ENCODE results near the gene PLCB3. TPM values are rescaled to one million over a fixed set of nuclear protein-coding genes. Genes with fewer than 3 reads are reported as not detected.

The PLCB3 gene
- total RNA-seq, 2 experiments from 2014 or later = 4.4 to 4.7 TPM

DNA sequence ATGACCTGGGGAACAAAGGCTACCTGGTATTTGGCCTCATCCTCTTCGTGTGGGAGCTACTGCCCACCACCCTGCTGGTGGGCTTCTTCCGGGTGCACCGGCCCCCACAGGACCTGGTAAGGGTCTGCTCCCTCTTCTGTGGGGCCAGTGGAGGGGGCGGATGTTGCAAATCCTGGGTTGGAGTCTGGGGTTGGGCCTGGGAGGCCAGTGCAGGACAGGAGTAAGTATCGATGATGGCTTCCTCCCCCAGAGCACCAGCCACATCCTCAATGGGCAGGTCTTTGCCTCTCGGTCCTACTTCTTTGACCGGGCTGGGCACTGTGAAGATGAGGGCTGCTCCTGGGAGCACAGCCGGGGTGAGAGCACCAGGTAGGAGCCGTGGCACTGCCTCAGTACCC is 37.0 kb downstream of the PLCB3 start:
- DNase-seq = no peak
- peaks cover 15% of the 10 kb centered on the region for H3K4me1 Mint-ChIP-seq (ENCODE audit: low read depth)
- intact Hi-C loops (cut with micrococcal nuclease) = no loop called here
- no peak overlapping the region for H3K4me3 Mint-ChIP-seq
- no peaks in the 10 kb centered on the region for H3K36me3 Mint-ChIP-seq (ENCODE audit: low read depth)
- peaks cover 17% of the 10 kb centered on the region for H3K27me3 Mint-ChIP-seq (ENCODE audit: low read depth)
- no peak overlapping the region for H3K27ac Mint-ChIP-seq
- CTCF ChIA-PET = interaction anchor here (1.3 to 1.5 kb wide), 2 partner anchors 12 to 16 kb away, joined by 3 to 4 read pairs; partner anchors contain the start of gene CATSPERZ
- H3K9me3 Mint-ChIP-seq = no peaks in the 10 kb centered on the region

DNA sequence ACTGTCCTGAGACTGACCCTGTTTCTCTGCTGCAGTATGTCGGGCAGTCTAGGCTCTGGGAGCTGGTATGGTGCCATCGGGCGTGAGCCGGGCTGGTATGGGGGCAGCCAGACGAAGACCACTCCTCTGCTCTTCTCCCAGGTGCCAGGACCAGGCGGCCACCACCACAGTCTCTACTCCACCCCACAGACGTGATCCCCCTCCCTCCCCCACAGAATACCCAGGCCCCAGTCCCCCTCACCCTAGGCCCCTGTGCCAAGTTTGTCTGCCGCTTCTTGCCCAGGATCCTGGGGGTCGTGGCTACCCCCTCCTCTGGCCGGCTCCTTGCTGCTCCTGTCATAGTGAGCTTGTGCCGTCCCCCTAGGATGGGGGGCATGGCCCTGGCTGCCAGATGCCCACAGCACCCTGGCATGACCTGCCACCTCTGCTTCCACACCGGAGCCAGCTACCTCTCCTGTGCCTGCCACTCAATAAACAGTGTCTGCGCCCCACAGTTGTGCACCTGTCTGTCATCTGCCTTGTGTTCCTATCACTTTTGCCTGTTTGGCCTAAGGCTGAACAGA is 37.8 kb downstream of the PLCB3 start:
- intact Hi-C loops (cut with micrococcal nuclease) = no loop called here
- peaks cover 19% of the 10 kb centered on the region for H3K27me3 Mint-ChIP-seq (ENCODE audit: low read depth)
- H3K9me3 Mint-ChIP-seq = no peaks in the 10 kb centered on the region
- H3K27ac Mint-ChIP-seq = no peak overlapping the region
- peaks cover 12% of the 10 kb centered on the region for H3K4me1 Mint-ChIP-seq (ENCODE audit: low read depth)
- no peak for DNase-seq
- CTCF ChIA-PET = interaction anchor here (1.3 to 1.9 kb wide), 3 partner anchors 12 to 38 kb away, joined by 3 to 9 read pairs (median 4); no protein-coding TSS in a partner anchor
- no peaks in the 10 kb centered on the region for H3K36me3 Mint-ChIP-seq (ENCODE audit: low read depth)
- H3K4me3 Mint-ChIP-seq = no peak overlapping the region

DNA sequence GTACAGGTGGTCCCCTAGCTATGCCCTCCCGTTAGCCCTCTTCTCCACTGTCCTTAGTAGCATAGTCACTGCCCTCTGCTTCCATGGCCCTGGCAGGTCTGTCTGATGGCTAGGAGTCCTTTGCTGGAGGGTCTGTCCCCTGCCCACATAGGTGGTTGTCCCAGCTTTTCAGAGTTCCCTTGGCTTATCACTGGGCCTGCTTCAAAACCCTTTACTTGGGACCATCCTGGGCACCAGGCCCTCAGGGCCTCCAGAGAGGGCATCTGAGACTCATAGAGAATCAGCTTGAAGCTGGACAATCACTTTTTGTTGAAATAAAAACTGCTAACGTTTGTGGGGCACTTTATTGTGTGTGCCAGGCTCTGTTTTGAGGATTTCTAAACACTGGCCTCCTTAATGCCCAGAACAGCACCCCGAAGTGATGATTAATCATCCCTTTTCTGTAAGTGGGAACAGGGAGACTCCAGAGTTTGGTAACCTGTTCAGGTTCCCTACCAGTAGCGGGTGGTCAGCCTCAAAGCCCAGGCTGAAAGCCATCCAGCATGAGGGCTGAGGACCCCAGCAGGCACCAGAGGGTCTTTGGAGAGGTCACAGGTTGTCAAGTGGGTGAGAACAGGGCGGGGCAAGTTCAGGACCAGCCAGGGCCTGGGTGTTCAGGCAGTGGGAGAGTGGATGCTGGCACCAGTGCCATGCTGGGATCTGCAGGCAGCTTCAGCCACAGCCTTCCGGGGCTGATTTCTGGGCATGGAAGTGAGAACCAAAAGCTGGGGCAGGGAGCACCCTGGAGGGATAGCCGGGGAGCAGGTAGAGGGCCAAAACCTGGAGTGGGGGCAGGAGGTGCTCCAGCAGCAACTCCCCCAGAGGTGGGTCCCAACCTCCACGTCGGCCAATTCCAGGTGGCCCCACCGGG is 39.3 kb downstream of the PLCB3 start:
- H3K4me3 Mint-ChIP-seq = peak overlapping the region; percentile 47
- no peak for DNase-seq
- no peak overlapping the region for H3K27ac Mint-ChIP-seq
- CTCF ChIA-PET = interaction anchor here (1.3 to 1.9 kb wide), 3 partner anchors 11 to 40 kb away, joined by 3 to 9 read pairs (median 5); partner anchors contain the start of gene ESRRA
- peaks cover 12% of the 10 kb centered on the region for H3K4me1 Mint-ChIP-seq (ENCODE audit: low read depth)
- H3K36me3 Mint-ChIP-seq (ENCODE audit: low read depth) = no peaks in the 10 kb centered on the region
- peaks cover 30% of the 10 kb centered on the region for H3K27me3 Mint-ChIP-seq (ENCODE audit: low read depth)
- intact Hi-C loops (cut with micrococcal nuclease) = no loop called here
- no peaks in the 10 kb centered on the region for H3K9me3 Mint-ChIP-seq

DNA sequence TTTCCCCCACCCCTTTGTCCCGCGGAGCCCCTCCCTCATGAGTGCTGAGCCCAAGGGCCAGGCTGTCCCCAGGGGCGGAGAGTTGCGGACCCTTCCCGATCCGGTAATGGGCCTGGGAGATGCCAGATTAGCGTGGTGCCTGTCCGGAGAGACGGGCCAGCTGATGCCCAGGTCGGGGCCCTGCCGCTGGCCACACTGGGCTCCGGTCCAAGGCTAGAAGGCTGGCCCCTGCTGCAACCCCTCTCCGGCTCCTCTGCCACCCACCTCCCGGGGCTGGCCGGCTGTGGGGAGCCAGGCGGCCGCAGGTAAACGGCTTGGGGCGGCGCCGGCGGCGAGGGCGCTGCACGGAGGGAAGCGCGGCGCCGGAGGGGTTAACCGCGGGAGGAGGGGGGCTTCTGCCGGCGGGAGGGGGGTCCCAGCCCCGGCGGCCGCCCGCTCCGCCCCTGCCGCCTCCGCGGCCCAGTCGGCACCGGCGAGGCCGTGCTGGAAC is 40.0 kb downstream of the PLCB3 start, which contains the start of gene KCNK4:
Gene KCNK4, plus strand, starts transcription at position 41 of the 490 bp plus-strand sequence. CDS start 1,717 bp downstream, outside the sequence.
- Mint-ChIP-seq H3K27ac (no peak within 1 kb of the TSS), H3K4me3 (peak within 1 kb of the TSS; percentile 47), H3K27me3 (ENCODE audit: low read depth) (peaks cover 36% of the 10 kb centered on the region), H3K9me3 (no peaks in the 10 kb centered on the region), H3K4me1 (ENCODE audit: low read depth) (peaks cover 11% of the 10 kb centered on the region), H3K36me3 (ENCODE audit: low read depth) (no peaks in the 10 kb centered on the region)
- DNase-seq = no peak
- intact Hi-C loops (cut with micrococcal nuclease) = no loop called here
- CTCF ChIA-PET = interaction anchor here (1.9 kb wide), 1 partner anchor 13 kb away, joined by 5 read pairs; the partner anchor contains the start of gene ESRRA

DNA sequence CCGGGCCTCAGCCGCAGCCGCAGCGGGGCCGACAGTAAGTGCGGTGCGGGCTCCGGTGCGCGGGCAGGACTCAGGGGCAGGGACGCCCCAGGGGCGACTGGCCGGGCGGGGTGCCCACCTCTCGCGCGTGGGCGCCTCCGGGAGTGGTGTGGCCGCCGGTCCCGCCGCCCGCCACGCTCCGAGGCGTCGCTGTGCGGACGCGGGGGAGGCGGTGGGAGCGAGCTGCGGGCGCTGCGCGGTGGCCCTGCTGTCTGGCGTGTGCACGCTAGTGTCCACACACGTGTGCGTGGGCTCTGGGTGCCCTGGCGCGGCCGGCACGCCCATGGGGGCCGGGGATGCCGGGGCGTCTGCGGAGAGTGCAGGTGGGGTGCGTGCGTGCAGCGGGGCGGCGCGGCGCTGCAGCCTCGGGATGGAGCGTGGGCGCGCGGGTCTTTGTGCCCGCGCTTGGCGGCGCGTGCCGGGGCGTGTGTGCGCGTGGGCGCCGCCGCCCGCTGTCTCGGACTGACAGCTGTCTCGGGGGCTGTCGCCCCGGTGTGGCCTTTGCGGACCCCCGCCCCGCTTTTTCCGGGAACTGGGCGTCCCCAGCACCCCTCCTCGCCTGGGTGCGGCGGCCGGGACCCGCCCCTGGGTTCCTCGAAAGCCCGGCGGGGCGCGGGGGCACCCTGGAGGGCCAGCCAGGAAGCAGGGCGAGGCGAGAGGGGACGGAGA is 40.6 kb downstream of the PLCB3 start:
- Mint-ChIP-seq H3K27ac (no peak overlapping the region), H3K9me3 (no peaks in the 10 kb centered on the region), H3K27me3 (ENCODE audit: low read depth) (peaks cover 42% of the 10 kb centered on the region), H3K36me3 (ENCODE audit: low read depth) (no peaks in the 10 kb centered on the region), H3K4me1 (ENCODE audit: low read depth) (peaks cover 5% of the 10 kb centered on the region), H3K4me3 (no peak overlapping the region)
- no peak for DNase-seq
- intact Hi-C loops (cut with micrococcal nuclease) = no loop called here
- CTCF ChIA-PET = interaction anchor here (1.3 to 1.9 kb wide), 4 partner anchors 10 to 13 kb away, joined by 3 to 5 read pairs (median 4); partner anchors contain the start of gene ESRRA

DNA sequence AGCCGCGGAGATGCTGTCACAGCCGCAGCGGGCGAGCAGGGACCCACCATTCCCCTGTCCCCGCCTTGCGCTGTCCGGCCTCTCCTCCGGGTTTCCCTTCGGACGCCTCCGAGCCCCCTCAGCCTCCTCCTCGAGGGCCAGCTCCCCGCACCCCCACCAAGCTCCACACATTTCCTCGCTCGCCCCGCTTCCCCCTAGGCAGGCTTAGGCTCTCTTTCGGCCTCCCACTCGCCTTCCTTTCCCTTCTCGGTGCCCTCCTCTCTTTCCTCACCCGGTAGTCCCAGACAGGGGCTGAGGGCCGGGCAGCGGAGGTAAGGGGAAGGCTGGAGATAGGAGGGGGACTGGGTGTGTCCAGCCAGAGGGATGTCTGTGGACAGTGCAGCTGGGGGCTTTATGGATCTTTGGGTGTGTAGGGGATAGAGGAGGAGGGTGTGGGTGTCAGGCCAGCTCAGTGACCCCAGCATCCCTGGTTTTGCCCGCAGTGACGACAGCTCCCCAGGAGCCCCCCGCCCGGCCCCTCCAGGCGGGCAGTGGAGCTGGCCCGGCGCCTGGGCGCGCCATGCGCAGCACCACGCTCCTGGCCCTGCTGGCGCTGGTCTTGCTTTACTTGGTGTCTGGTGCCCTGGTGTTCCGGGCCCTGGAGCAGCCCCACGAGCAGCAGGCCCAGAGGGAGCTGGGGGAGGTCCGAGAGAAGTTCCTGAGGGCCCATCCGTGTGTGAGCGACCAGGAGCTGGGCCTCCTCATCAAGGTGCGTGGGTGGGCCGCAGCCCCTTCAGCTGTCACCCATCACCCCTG is 41.3 kb downstream of the PLCB3 start:
- DNase-seq = no peak
- Mint-ChIP-seq H3K4me3 (no peak overlapping the region), H3K36me3 (ENCODE audit: low read depth) (no peaks in the 10 kb centered on the region), H3K4me1 (ENCODE audit: low read depth) (peaks cover 8% of the 10 kb centered on the region), H3K27me3 (ENCODE audit: low read depth) (peaks cover 49% of the 10 kb centered on the region), H3K9me3 (no peaks in the 10 kb centered on the region), H3K27ac (no peak overlapping the region)
- intact Hi-C loops (cut with micrococcal nuclease) = no loop called here
- CTCF ChIA-PET = interaction anchor here (0.6 to 1.4 kb wide), 6 partner anchors 9 to 298 kb away, joined by 3 to 4 read pairs (median 3); no protein-coding TSS in a partner anchor

DNA sequence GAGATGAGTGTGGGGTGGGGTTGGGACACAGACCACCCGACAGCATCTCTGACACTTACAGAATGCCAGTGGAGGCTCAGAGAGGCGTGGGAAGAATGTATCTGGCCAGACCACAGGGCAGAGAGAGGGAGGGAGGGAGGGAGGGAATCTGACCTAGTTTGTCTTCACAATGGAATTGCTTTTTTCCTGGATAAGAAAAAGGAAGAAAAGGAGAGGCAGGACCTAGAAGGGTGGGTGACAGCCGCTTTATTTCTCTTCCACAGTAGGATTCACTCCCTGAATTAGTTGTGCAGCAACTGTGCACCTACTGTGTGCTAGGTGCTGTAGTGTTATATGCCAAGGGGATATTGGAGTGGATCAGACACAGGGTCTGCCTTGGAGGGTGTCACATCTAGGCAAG is 43.4 kb downstream of the PLCB3 start:
- H3K4me3 Mint-ChIP-seq = no peak overlapping the region
- no peak for DNase-seq
- peaks cover 14% of the 10 kb centered on the region for H3K4me1 Mint-ChIP-seq (ENCODE audit: low read depth)
- H3K27ac Mint-ChIP-seq = no peak overlapping the region
- CTCF ChIA-PET = interaction anchor here (0.8 to 1.0 kb wide), 2 partner anchors 10 kb away, joined by 3 read pairs; no protein-coding TSS in a partner anchor
- no peaks in the 10 kb centered on the region for H3K36me3 Mint-ChIP-seq (ENCODE audit: low read depth)
- no peaks in the 10 kb centered on the region for H3K9me3 Mint-ChIP-seq
- H3K27me3 Mint-ChIP-seq (ENCODE audit: low read depth) = peaks cover 66% of the 10 kb centered on the region
- intact Hi-C loops (cut with micrococcal nuclease) = no loop called here

DNA sequence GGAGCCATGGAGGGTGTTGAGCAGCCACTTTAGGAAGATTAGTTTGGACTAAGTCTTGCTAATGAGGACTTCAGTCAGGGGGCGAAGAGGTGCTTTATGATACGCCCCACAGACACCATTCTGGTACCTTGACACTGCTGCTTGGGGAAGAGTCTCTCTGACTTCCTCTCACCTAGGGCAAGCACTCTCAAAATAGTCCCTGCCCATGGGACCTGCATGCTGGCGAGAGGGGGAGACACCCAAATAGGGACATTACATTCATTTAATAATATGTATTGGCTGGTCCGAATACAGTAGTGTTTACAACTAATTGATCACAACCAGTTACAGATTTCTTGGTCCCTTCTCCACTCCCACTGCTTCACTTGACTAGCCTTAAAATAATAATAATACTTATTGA is 44.4 kb downstream of the PLCB3 start:
- Mint-ChIP-seq H3K36me3 (ENCODE audit: low read depth) (no peaks in the 10 kb centered on the region), H3K4me3 (no peak overlapping the region), H3K9me3 (no peaks in the 10 kb centered on the region), H3K27ac (no peak overlapping the region), H3K4me1 (ENCODE audit: low read depth) (peaks cover 17% of the 10 kb centered on the region), H3K27me3 (ENCODE audit: low read depth) (peaks cover 73% of the 10 kb centered on the region)
- DNase-seq = no peak
- CTCF ChIA-PET = interaction anchor here (1.0 kb wide), 1 partner anchor 9 kb away, joined by 3 read pairs; no protein-coding TSS in a partner anchor
- intact Hi-C loops (cut with micrococcal nuclease) = no loop called here

DNA sequence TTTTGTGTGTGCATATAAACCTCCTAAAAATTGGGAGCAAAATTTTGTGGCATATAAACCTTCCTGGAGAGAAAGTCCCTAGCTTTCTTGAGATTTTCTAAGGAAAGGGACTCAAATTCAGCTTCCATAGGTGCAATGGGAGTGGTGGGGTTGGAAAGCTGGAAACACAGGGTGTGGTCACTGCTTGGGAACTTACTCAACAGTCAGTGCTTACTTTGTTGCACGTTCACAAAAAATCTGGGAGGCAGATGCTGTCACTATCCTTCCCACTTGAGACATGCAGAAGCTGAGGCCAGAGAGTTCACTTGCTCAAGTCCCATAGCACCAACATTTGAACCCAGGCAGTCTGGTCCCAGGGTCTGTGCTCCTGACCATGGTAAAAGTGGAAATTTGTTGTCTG is 44.9 kb downstream of the PLCB3 start:
- H3K4me3 Mint-ChIP-seq = no peak overlapping the region
- CTCF ChIA-PET = no interaction called here

DNA sequence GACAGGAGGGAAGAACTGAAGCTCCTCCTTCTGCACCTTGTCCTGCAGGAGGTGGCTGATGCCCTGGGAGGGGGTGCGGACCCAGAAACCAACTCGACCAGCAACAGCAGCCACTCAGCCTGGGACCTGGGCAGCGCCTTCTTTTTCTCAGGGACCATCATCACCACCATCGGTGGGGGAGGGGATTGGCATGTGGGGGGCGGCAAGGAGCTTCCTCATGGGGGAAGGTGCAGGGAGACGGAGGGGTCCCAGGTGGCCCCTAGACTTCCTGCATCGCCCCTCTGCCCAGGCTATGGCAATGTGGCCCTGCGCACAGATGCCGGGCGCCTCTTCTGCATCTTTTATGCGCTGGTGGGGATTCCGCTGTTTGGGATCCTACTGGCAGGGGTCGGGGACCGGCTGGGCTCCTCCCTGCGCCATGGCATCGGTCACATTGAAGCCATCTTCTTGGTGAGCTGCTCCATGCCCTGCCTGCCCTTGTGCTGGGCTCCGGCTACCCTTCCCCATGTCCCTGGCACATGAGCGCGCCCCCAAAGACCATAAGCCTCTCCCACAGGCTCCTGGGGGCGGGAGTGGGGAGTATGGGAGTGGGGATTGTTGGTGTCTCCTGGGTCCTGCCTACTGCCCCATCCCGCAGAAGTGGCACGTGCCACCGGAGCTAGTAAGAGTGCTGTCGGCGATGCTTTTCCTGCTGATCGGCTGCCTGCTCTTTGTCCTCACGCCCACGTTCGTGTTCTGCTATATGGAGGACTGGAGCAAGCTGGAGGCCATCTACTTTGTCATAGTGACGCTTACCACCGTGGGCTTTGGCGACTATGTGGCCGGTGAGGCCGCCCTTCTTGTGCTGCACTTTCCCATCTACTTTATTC is 45.7 kb downstream of the PLCB3 start:
- intact Hi-C loops (cut with micrococcal nuclease) = no loop called here
- no peaks in the 10 kb centered on the region for H3K9me3 Mint-ChIP-seq
- peaks cover 19% of the 10 kb centered on the region for H3K4me1 Mint-ChIP-seq (ENCODE audit: low read depth)
- no peak overlapping the region for H3K27ac Mint-ChIP-seq
- no peak overlapping the region for H3K4me3 Mint-ChIP-seq
- peaks cover 75% of the 10 kb centered on the region for H3K27me3 Mint-ChIP-seq (ENCODE audit: low read depth)
- DNase-seq = no peak
- CTCF ChIA-PET = no interaction called here
- H3K36me3 Mint-ChIP-seq (ENCODE audit: low read depth) = no peaks in the 10 kb centered on the region

More for the DNA sequence above, 44.9 kb downstream of the PLCB3 start:
- DNase-seq = no peak
- H3K27ac Mint-ChIP-seq = no peak overlapping the region
- H3K4me1 Mint-ChIP-seq (ENCODE audit: low read depth) = peaks cover 19% of the 10 kb centered on the region
- H3K27me3 Mint-ChIP-seq (ENCODE audit: low read depth) = peaks cover 71% of the 10 kb centered on the region
- H3K36me3 Mint-ChIP-seq (ENCODE audit: low read depth) = no peaks in the 10 kb centered on the region
- intact Hi-C loops (cut with micrococcal nuclease) = no loop called here
- H3K9me3 Mint-ChIP-seq = no peaks in the 10 kb centered on the region
